WTC11 (cell line): ENCODE results near the gene LRRN3. TPM values are rescaled to one million over a fixed set of nuclear protein-coding genes. Genes with fewer than 3 reads are reported as not detected.

Source experiments
- ATAC-seq: fragments of 200-7000 bp; cut with Tn5 transposase; 2 replicates; pipeline ENCODE4 v1.10.0; 2021; ENCODE audit warnings: mild to moderate bottlenecking, moderate library complexity
- CTCF ChIA-PET: fragments of 300-600 bp; sonication (Branson Sonifier 250); formaldehyde crosslinking; loops from one replicate; lab custom pipeline; 2021; ENCODE audit warnings: antibody characterized with exemption; lab: Charles Lee
- POLR2A ChIA-PET: fragments of 350-600 bp; sonication (Branson Sonifier 250); formaldehyde crosslinking; loops from one replicate; lab custom pipeline; 2021; ENCODE audit warnings: antibody characterized with exemption; lab: Charles Lee
- DNase-seq: peaks from one replicate; pipeline ENCODE4 v3.0.0; 2021; ENCODE audit warnings: low spot score
- H3K27ac Mint-ChIP-seq: 2 replicates; pipeline ENCODE4 v1.8.0; 2021; ENCODE audit warnings: mixed read lengths
- H3K27me3 Mint-ChIP-seq: 2 replicates; pipeline ENCODE4 v1.8.0; 2021; ENCODE audit warnings: low read depth, mild to moderate bottlenecking, moderate library complexity, mixed read lengths
- H3K36me3 Mint-ChIP-seq: 2 replicates; pipeline ENCODE4 v1.8.0; 2021; ENCODE audit warnings: mixed read lengths
- H3K4me1 Mint-ChIP-seq: 2 replicates; pipeline ENCODE4 v1.8.0; 2022; ENCODE audit warnings: mixed read lengths
- H3K4me3 Mint-ChIP-seq: 2 replicates; pipeline ENCODE4 v1.8.0; 2021; ENCODE audit warnings: mild to moderate bottlenecking, moderate library complexity, mixed read lengths
- H3K9me3 Mint-ChIP-seq: 2 replicates; pipeline ENCODE4 v1.8.0; 2021; ENCODE audit warnings: mixed read lengths
- ARID4B ChIP-seq: sonication (generic); formaldehyde crosslinking; IDR thresholded peaks from 2 replicates; pipeline ENCODE4 v1.8.0; 2023; ENCODE audit warnings: missing genetic modification reagents, mild to moderate bottlenecking, borderline replicate concordance
- CBFB ChIP-seq: sonication (generic); formaldehyde crosslinking; IDR thresholded peaks from 2 replicates; pipeline ENCODE4 v1.8.1; 2022; ENCODE audit warnings: mild to moderate bottlenecking, low read depth, missing genetic modification reagents
- CREB1 ChIP-seq: sonication (generic); formaldehyde crosslinking; IDR thresholded peaks from 2 replicates; pipeline ENCODE4 v1.8.0; 2023; ENCODE audit warnings: mild to moderate bottlenecking, missing genetic modification reagents
- GABPB1 ChIP-seq: sonication (generic); formaldehyde crosslinking; IDR thresholded peaks from 2 replicates; pipeline ENCODE4 v1.8.1; 2023; ENCODE audit warnings: mild to moderate bottlenecking, missing genetic modification reagents
- HMGA2 ChIP-seq: fragments of 250-450 bp; sonication (Bioruptor Pico); IDR thresholded peaks from 2 replicates; pipeline ENCODE4 v1.4.0; 2021; ENCODE audit warnings: mild to moderate bottlenecking, moderate library complexity
- JUN ChIP-seq: sonication (generic); formaldehyde crosslinking; IDR thresholded peaks from 2 replicates; pipeline ENCODE4 v1.8.0; 2023; ENCODE audit warnings: mild to moderate bottlenecking, missing genetic modification reagents
- SMAD3 ChIP-seq: sonication (generic); formaldehyde crosslinking; IDR thresholded peaks from 2 replicates; pipeline ENCODE4 v1.8.0; 2022; ENCODE audit warnings: missing genetic modification reagents, mild to moderate bottlenecking, borderline replicate concordance
- TCF7 ChIP-seq: sonication (generic); formaldehyde crosslinking; IDR thresholded peaks from 2 replicates; pipeline ENCODE4 v1.8.0; 2022; ENCODE audit warnings: mild to moderate bottlenecking, low read depth, missing genetic modification reagents, moderate library complexity
- TEAD4 ChIP-seq: sonication (generic); formaldehyde crosslinking; IDR thresholded peaks from 2 replicates; pipeline ENCODE4 v1.8.0; 2022; ENCODE audit warnings: mild to moderate bottlenecking, missing genetic modification reagents
- TP53 ChIP-seq: sonication (generic); formaldehyde crosslinking; IDR thresholded peaks from 2 replicates; pipeline ENCODE4 v1.8.1; 2023; ENCODE audit warnings: mild to moderate bottlenecking, missing genetic modification reagents
- ZNF138 ChIP-seq: sonication (generic); formaldehyde crosslinking; conservative IDR thresholded peaks from 2 replicates; pipeline ENCODE4 v1.8.1; 2022; ENCODE audit warnings: mild to moderate bottlenecking, moderate library complexity, missing genetic modification reagents
- ZNF396 ChIP-seq: fragments of 250-450 bp; sonication (Bioruptor Pico); IDR thresholded peaks from 2 replicates; pipeline ENCODE4 v1.8.0; 2021; ENCODE audit warnings: mild to moderate bottlenecking, moderate library complexity, borderline replicate concordance
- ZNF512 ChIP-seq: sonication (generic); formaldehyde crosslinking; IDR thresholded peaks from 2 replicates; pipeline ENCODE4 v1.8.1; 2022; ENCODE audit warnings: missing genetic modification reagents, borderline replicate concordance
- ZNF532 ChIP-seq: fragments of 250-450 bp; sonication (Bioruptor Pico); IDR thresholded peaks from 2 replicates; pipeline ENCODE4 v1.9.0; 2021; ENCODE audit warnings: mild to moderate bottlenecking, borderline replicate concordance
- total RNA-seq: library from RNA; stranded (reverse); gene quantifications from 3 replicates; pipeline ENCODE4 v1.2.3, GENCODE V29; 2021

The LRRN3 gene
- total RNA-seq, 1 experiment from 2014 or later, result 0.70 TPM

- CTCF ChIA-PET, result no interaction called here
Measured at GRCh38 chr7:111172564-111173257, 81.8 kb downstream of the LRRN3 start.

GRCh38 chr7:111173528-111173927 lies 82.6 kb downstream of the LRRN3 start:
- Mint-ChIP-seq H3K27ac (no peak overlapping the region), H3K9me3 (no peaks in the 10 kb centered on the region), H3K4me3 (no peak overlapping the region), H3K27me3 (no peaks in the 10 kb centered on the region), H3K4me1 (no peaks in the 10 kb centered on the region), H3K36me3 (no peaks in the 10 kb centered on the region)
- TF ChIP-seq SMAD3, result no peak
- TF ChIP-seq TCF7 (CRISPR knock-in tag), result no peak
- TF ChIP-seq HMGA2 (CRISPR knock-in tag), result no peak
- no peak for TF ChIP-seq CREB1 (CRISPR knock-in tag)
- no peak for TF ChIP-seq ARID4B (CRISPR knock-in tag)
- TF ChIP-seq JUN (CRISPR knock-in tag), result no peak
- no peak for TF ChIP-seq TEAD4 (CRISPR knock-in tag)
- TF ChIP-seq ZNF138 (CRISPR knock-in tag), result no peak
- TF ChIP-seq ZNF512 (CRISPR knock-in tag), result no peak
- no peak for TF ChIP-seq CBFB (CRISPR knock-in tag)
- TF ChIP-seq GABPB1 (CRISPR knock-in tag), result no peak
- no peak for TF ChIP-seq ZNF396 (CRISPR knock-in tag)
- no peak for TF ChIP-seq TP53 (CRISPR knock-in tag)
- ChIA-PET POLR2A (no interaction called here), CTCF (no interaction called here)
- DNase-seq (no peak), ATAC-seq (no peak)

More at GRCh38 chr7:111172564-111173257, 81.8 kb downstream of the LRRN3 start:
- DNase-seq (no peak), ATAC-seq (no peak)
- TF ChIP-seq ZNF532 (no peak), CBFB (CRISPR knock-in tag) (no peak)
- Mint-ChIP-seq H3K4me3 (no peak overlapping the region), H3K36me3 (no peaks in the 10 kb centered on the region), H3K27me3 (no peaks in the 10 kb centered on the region), H3K4me1 (no peaks in the 10 kb centered on the region), H3K27ac (no peak overlapping the region), H3K9me3 (no peaks in the 10 kb centered on the region)
- POLR2A ChIA-PET, result no interaction called here
